IMR-90 (cell line): Measurements from ENCODE around the gene PRDM1. TPM values are rescaled to one million over a fixed set of nuclear protein-coding genes. Genes with fewer than 3 reads are reported as not detected.

ENCODE experiments used
- ATAC-seq: fragments of 200-7000 bp; cut with Tn5 transposase; 2 replicates; pipeline ENCODE4 v1.9.1; 2020; ENCODE audit warnings: low read depth, mild to moderate bottlenecking, moderate library complexity
- BruUV-seq: library from RNA; stranded (reverse); fragments of 400-500 nt; replicated peaks from 2 replicates; lab custom pipeline; 2021; lab: Mats Ljungman, UMichigan
- CTCF ChIA-PET: fragments of 300-600 bp; formaldehyde crosslinking; extraction: SDS; loops from one replicate; lab custom pipeline; 2021; ENCODE audit warnings: antibody characterized with exemption; lab: Yijun Ruan, JAX
- POLR2A ChIA-PET: fragments of 300-600 bp; sonication (Branson Sonifier 250); formaldehyde crosslinking; loops from one replicate; lab custom pipeline; 2022; ENCODE audit warnings: antibody characterized with exemption; ENCODE audit not compliant: unreplicated experiment; lab: Charles Lee
- DNase-seq: peaks from one replicate; pipeline ENCODE4 v3.0.0; 2013
- H2AFZ ChIP-seq: replicated peaks from 2 replicates; pipeline ENCODE3; 2013; ENCODE audit warnings: low read length, mild to moderate bottlenecking; ENCODE audit not compliant: poor library complexity
- H2AK5ac ChIP-seq: 2 replicates; pipeline ENCODE4 v1.6.1; 2013; ENCODE audit warnings: low read depth, low read length, inconsistent platforms
- H2AK9ac ChIP-seq: replicated peaks from 2 replicates; pipeline ENCODE3; 2013; ENCODE audit warnings: mild to moderate bottlenecking, low read depth, low read length, moderate library complexity; ENCODE audit not compliant: poor library complexity
- H2BK120ac ChIP-seq: 2 replicates; pipeline ENCODE4 v1.6.1; 2013; ENCODE audit warnings: low read depth, low read length, inconsistent platforms
- H2BK15ac ChIP-seq: 3 replicates; pipeline ENCODE4 v1.6.1; 2013; ENCODE audit warnings: low read depth, low read length, inconsistent platforms
- H2BK20ac ChIP-seq: 2 replicates; pipeline ENCODE4 v1.6.1; 2013; ENCODE audit warnings: low read depth, mild to moderate bottlenecking, inconsistent platforms, low read length, moderate library complexity
- H2BK5ac ChIP-seq: 2 replicates; pipeline ENCODE4 v1.6.1; 2013; ENCODE audit warnings: mild to moderate bottlenecking, low read depth, low read length, inconsistent platforms; ENCODE audit not compliant: poor library complexity, severe bottlenecking
- H3K14ac ChIP-seq: replicated peaks from 2 replicates; pipeline ENCODE4 v1.6.1; 2013; ENCODE audit warnings: low read depth, low read length, inconsistent platforms
- H3K18ac ChIP-seq: 2 replicates; pipeline ENCODE4 v1.6.1; 2013; ENCODE audit warnings: low read depth, low read length, control low read depth
- H3K23ac ChIP-seq: 2 replicates; pipeline ENCODE4 v1.6.1; 2013; ENCODE audit warnings: low read depth, low read length, inconsistent platforms
- H3K27ac ChIP-seq: 2 replicates; pipeline ENCODE4 v1.5.1; 2013; ENCODE audit warnings: mild to moderate bottlenecking, control low read depth, low read length; ENCODE audit not compliant: insufficient read depth
- H3K27me3 ChIP-seq: 2 replicates; pipeline ENCODE4 v1.6.1; 2013; ENCODE audit warnings: low read length; ENCODE audit not compliant: control insufficient read depth, insufficient read depth
- H3K36me3 ChIP-seq: 2 replicates; pipeline ENCODE4 v1.6.1; 2013; ENCODE audit warnings: low read length, mixed read lengths; ENCODE audit not compliant: control insufficient read depth, insufficient read depth
- H3K4ac ChIP-seq: 2 replicates; pipeline ENCODE4 v1.6.1; 2013; ENCODE audit warnings: low read depth, low read length, inconsistent platforms
- H3K4me1 ChIP-seq: 2 replicates; pipeline ENCODE4 v1.6.1; 2013; ENCODE audit warnings: low read length, mixed read lengths; ENCODE audit not compliant: control insufficient read depth, insufficient read depth
- H3K4me2 ChIP-seq: 2 replicates; pipeline ENCODE4 v1.6.1; 2013; ENCODE audit warnings: low read depth, mild to moderate bottlenecking, control low read depth, low read length, moderate library complexity
- H3K4me3 ChIP-seq: 2 replicates; pipeline ENCODE4 v1.5.1; 2013; ENCODE audit warnings: low read depth, mild to moderate bottlenecking, control low read depth, low read length, moderate library complexity; ENCODE audit not compliant: insufficient read depth
- H3K56ac ChIP-seq: 2 replicates; pipeline ENCODE4 v1.6.1; 2013; ENCODE audit warnings: low read length, inconsistent platforms; ENCODE audit not compliant: insufficient read depth; ENCODE audit errors: extremely low read depth
- H3K79me1 ChIP-seq, 2 experiments: 2 replicates each; pipeline ENCODE4 v1.6.1; 2013; ENCODE audit warnings: low read length in 2 of 2, inconsistent platforms in 1 of 2, low read depth in 1 of 2
- H3K9ac ChIP-seq: 2 replicates; pipeline ENCODE4 v1.6.1; 2013; ENCODE audit warnings: low read depth, low read length, control low read depth
- H3K9me1 ChIP-seq: 2 replicates; pipeline ENCODE4 v1.6.1; 2013; ENCODE audit warnings: low read length, inconsistent platforms; ENCODE audit not compliant: insufficient read depth
- H3K9me3 ChIP-seq: 2 replicates; pipeline ENCODE4 v1.6.1; 2013; ENCODE audit warnings: low read length; ENCODE audit not compliant: control insufficient read depth, insufficient read depth
- H4K20me1 ChIP-seq: 2 replicates; pipeline ENCODE4 v1.6.1; 2013; ENCODE audit warnings: low read length, inconsistent platforms; ENCODE audit not compliant: insufficient read depth
- H4K5ac ChIP-seq: 2 replicates; pipeline ENCODE4 v1.6.1; 2013; ENCODE audit warnings: mild to moderate bottlenecking, low read depth, low read length, control low read depth
- H4K8ac ChIP-seq, 2 experiments: 2 replicates each; pipeline ENCODE4 v1.6.1; 2013; ENCODE audit warnings: low read depth in 2 of 2, low read length in 2 of 2, control low read depth in 1 of 2, inconsistent platforms in 1 of 2
- H4K91ac ChIP-seq: 2 replicates; pipeline ENCODE4 v1.6.1; 2013; ENCODE audit warnings: low read depth, low read length, inconsistent platforms; ENCODE audit not compliant: insufficient read depth
- CEBPB ChIP-seq: IDR thresholded peaks from 2 replicates; pipeline ENCODE4 v1.6.1; 2012; ENCODE audit warnings: low read depth, low read length, improper control_type of control experiment
- RAD21 ChIP-seq: IDR thresholded peaks from 2 replicates; pipeline ENCODE4 v1.6.1; 2012; ENCODE audit warnings: low read length, improper control_type of control experiment
- dilution Hi-C: fragments of 300-500 bp; cut with HindIII; formaldehyde crosslinking; loops from one replicate; pipeline ENCODE4 v1.14.3; 2018; ENCODE audit warnings: low sequenced_read_pairs; ENCODE audit not compliant: unreplicated experiment
- in situ Hi-C: fragments of 300-500 bp; cut with MboI; formaldehyde crosslinking; loops from 3 replicates; pipeline ENCODE4 v1.14.3; 2019; ENCODE audit warnings: low sequenced_read_pairs, inconsistent platforms, mixed read lengths
- intact Hi-C: fragments of 100-400 bp; cut with micrococcal nuclease; formaldehyde crosslinking; loops from 2 replicates; pipeline ENCODE4 v1.10.0; 2022
- polyA plus RNA-seq, 3 experiments: library from polyadenylated mRNA; depleted of rRNA; stranded (reverse); fragments of >200 nt; gene quantifications; 2 replicates each; pipeline ENCODE4 v1.2.3, GENCODE V29; 2012; ENCODE audit warnings: low replicate concordance in 1 of 3
- total RNA-seq: library from RNA; depleted of rRNA; stranded (reverse); fragments of >200 nt; gene quantifications from 2 replicates; pipeline ENCODE4 v1.2.3, GENCODE V29; 2012

The PRDM1 gene
- total and polyA plus RNA-seq, 2 of the 4 experiments (the other 2 are of a cell fraction): 2.3 to 3.0 TPM

DNA sequence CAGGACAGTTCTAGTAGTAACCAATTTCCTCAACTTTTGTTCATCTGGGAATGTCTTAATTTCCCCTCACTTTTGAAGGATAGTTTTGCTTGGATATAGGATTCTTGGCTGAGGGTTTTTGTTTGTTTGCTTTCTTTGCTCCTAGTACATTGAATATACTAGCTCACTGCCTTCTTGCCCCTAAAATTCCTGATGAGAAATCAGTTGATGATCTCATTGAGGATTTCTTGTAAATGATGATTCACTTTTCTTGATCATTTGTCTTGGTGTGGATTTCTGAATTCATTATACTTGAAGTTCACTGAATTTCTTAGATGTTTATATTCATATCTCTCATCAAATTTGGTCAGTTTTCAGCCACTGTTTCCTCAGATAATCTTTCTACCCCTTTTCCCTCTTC, 49.1 kb upstream of the PRDM1 start:
- Histone ChIP-seq H4K20me1 (no peaks in the 10 kb centered on the region), H2BK20ac (peak overlapping the region; percentile 80; the same call in 1 of the 2 replicates), H2AK5ac (no peak overlapping the region), H3K4me1 (no peaks in the 10 kb centered on the region; the same call in 1 of the 2 replicates), H4K91ac (no peak overlapping the region), H3K14ac (peak overlapping the region; percentile 46), H3K9me3 (peaks cover 4% of the 10 kb centered on the region), H3K56ac (no peak overlapping the region), H3K27ac (no peak overlapping the region), H3K4ac (peak overlapping the region; percentile 65; the same call in 1 of the 2 replicates), H4K8ac (peak overlapping the region in 1 of 2 experiments; percentile 61; a peak in 2 of 4 replicates), H3K4me3 (no peak overlapping the region), H2BK120ac (peak overlapping the region; percentile 59), H2BK15ac (no peak overlapping the region; the same call in 2 of the 3 replicates), H3K9me1 (peaks cover 5% of the 10 kb centered on the region; the same call in 1 of the 2 replicates), H2BK5ac (peak overlapping the region; percentile 72), H3K23ac (peak overlapping the region; percentile 23; the same call in 1 of the 2 replicates), H4K5ac (no peak overlapping the region), H3K27me3 (no peaks in the 10 kb centered on the region), H2AK9ac (no peak overlapping the region), H3K9ac (no peak overlapping the region), H3K4me2 (peak overlapping the region; percentile 65; the same call in 1 of the 2 replicates), H3K79me1 (no peaks in the 10 kb centered on the region; a peak in 1 of 4 replicates), H3K18ac (peak overlapping the region; percentile 81; the same call in 1 of the 2 replicates), H2AFZ (no peak overlapping the region), H3K36me3 (no peaks in the 10 kb centered on the region)
- ATAC-seq (peak; percentile 75), DNase-seq (peak; percentile 85)
- no peak for TF ChIP-seq RAD21
- peak; percentile 11; the same call in 1 of the 2 replicates for TF ChIP-seq CEBPB
- intact Hi-C loops (loop anchor here (5.0 kb wide), 1 partner anchor 45 kb away; no protein-coding TSS in a partner anchor), dilution Hi-C loops (no loop called here), in situ Hi-C loops (no loop called here)
- no TSS peak for BruUV-seq
- POLR2A ChIA-PET: no interaction called here
- CTCF ChIA-PET: interaction anchor here (0.6 kb wide), 1 partner anchor 23 kb away, joined by 3 read pairs; no protein-coding TSS in a partner anchor
